Esophagus muscularis mucosa (tissue), 4 donors: ENCODE data around the gene FAM131C. TPM values are rescaled to one million over a fixed set of nuclear protein-coding genes. Genes with fewer than 3 reads are reported as not detected.

Experiments used
- DNase-seq: peaks from one replicate; pipeline ENCODE4 v3.0.0-alpha.2; 2017; ENCODE audit errors: extremely low spot score
- H3K27ac ChIP-seq, 4 donors: fragments of 200-600 bp; sonication (generic); replicated peaks in 1 of 4; 1 replicate in 3 of 4; 2 replicates in 1 of 4; pipeline ENCODE4 v1.5.1; 2016 to 2019; ENCODE audit warnings: mild to moderate bottlenecking in 1 of 4
- H3K27me3 ChIP-seq, 4 donors: fragments of 200-600 bp; sonication (generic); one replicate each; pipeline versions ENCODE4 v1.5.1 to v1.6.0; 2016 to 2019
- H3K36me3 ChIP-seq, 4 donors: fragments of 200-600 bp; sonication (generic); one replicate each; pipeline ENCODE4 v1.5.1; 2016 to 2019
- H3K4me1 ChIP-seq, 4 donors: fragments of 200-600 bp; sonication (generic); one replicate each; pipeline ENCODE4 v1.5.1; 2016 to 2019
- H3K4me3 ChIP-seq, 4 donors: fragments of 200-600 bp; sonication (generic); 1 replicate in 2 of 4; 2 replicates in 2 of 4; pipeline ENCODE4 v1.5.1; 2016 to 2019; ENCODE audit warnings: mild to moderate bottlenecking in 4 of 4, moderate library complexity in 1 of 4
- H3K9me3 ChIP-seq, 4 donors: fragments of 200-600 bp; sonication (generic); 1 replicate in 3 of 4; 2 replicates in 1 of 4; pipeline ENCODE4 v1.5.1; 2016 to 2019
- CTCF ChIP-seq, 3 experiments: fragments of 200-600 bp in 2 of 3; fragments of 450-650 bp in 1 of 3; sonication (generic) in 2 of 3; IDR thresholded peaks; one replicate each; pipeline ENCODE4 v1.5.1; 2017 to 2019; ENCODE audit warnings: antibody characterized with exemption in 3 of 3, mild to moderate bottlenecking in 2 of 3, moderate library complexity in 1 of 3
- EP300 ChIP-seq: sonication (generic); formaldehyde crosslinking; IDR thresholded peaks from one replicate; pipeline ENCODE4 v1.6.1; 2017; ENCODE audit warnings: antibody characterized with exemption
- POLR2A ChIP-seq: fragments of 450-650 bp; IDR thresholded peaks from one replicate; pipeline ENCODE4 v1.6.1; 2017; ENCODE audit warnings: antibody characterized with exemption, moderate library complexity, mild to moderate bottlenecking, low read depth
- POLR2AphosphoS5 ChIP-seq, 2 donors: sonication (generic); formaldehyde crosslinking; IDR thresholded peaks; one replicate each; pipeline ENCODE4 v1.6.1; 2017; ENCODE audit warnings: antibody characterized with exemption in 2 of 2
- WGBS: methylation state at CpG from one replicate; pipeline ENCODE4 v1.1.5; 2018; 5-methylcytosine and 5-hydroxymethylcytosine counted together
- intact Hi-C: fragments of 100-400 bp; cut with DNase I; formaldehyde crosslinking; loops from one replicate; pipeline ENCODE4 v1.15.1; 2023
- total RNA-seq, 4 donors: library from RNA; depleted of rRNA; stranded (reverse); fragments of >200 nt; gene quantifications; one replicate each; pipeline versions ENCODE4 v1.1.0 to v1.2.1, GENCODE V29; 2016

FAM131C gene
- total RNA-seq, 4 donors from 2014 or later, result 0.33 to 0.39 TPM; not detected in 2

- 0% methylated on average over 5 of the region's 25 CpGs for WGBS
- no peaks in the 10 kb centered on the region for H3K36me3 ChIP-seq
- no peak overlapping the region for H3K27ac ChIP-seq
- H3K4me3 ChIP-seq, result peak overlapping the region; percentile 53 to 61 (median 55)
- intact Hi-C loops, result no loop called here
- DNase-seq, result no peak
- no peaks in the 10 kb centered on the region for H3K9me3 ChIP-seq
- TF ChIP-seq EP300 (no peak), CTCF (IDR thresholded peaks at IDR 0.05) (peak in 1 of 3 experiments; percentile 12), POLR2AphosphoS5 (IDR thresholded peaks at IDR 0.05) (no peak)
- no peaks in the 10 kb centered on the region for H3K27me3 ChIP-seq
- H3K4me1 ChIP-seq, result peaks cover 8 to 12% (median 12%) of the 10 kb centered on the region in 4 donors
Measured at GRCh38 chr1:16048573-16049189, 24.8 kb downstream of the FAM131C start.

- intact Hi-C loops, result no loop called here
- H3K9me3 ChIP-seq, result no peaks in the 10 kb centered on the region
- H3K27me3 ChIP-seq, result no peaks in the 10 kb centered on the region
- peak overlapping the region in 3 of 4 donors; percentile 53 to 57 (median 53) for H3K4me3 ChIP-seq
- H3K4me1 ChIP-seq, result peaks cover 8 to 12% (median 12%) of the 10 kb centered on the region in 4 donors
- DNase-seq, result no peak
- WGBS, result 81% methylated on average over 8 of the region's 19 CpGs
- no peak for TF ChIP-seq EP300
- no peak for TF ChIP-seq POLR2AphosphoS5 (IDR thresholded peaks at IDR 0.05)
- TF ChIP-seq CTCF (IDR thresholded peaks at IDR 0.05), result no peak
- no peak for TF ChIP-seq POLR2A
- no peaks in the 10 kb centered on the region for H3K36me3 ChIP-seq
- H3K27ac ChIP-seq, result no peak overlapping the region
Measured at GRCh38 chr1:16047791-16048475, 25.5 kb downstream of the FAM131C start.

GRCh38 chr1:16046842-16047241 is 26.6 kb downstream of the FAM131C start:
- Histone ChIP-seq H3K27ac (no peak overlapping the region), H3K36me3 (no peaks in the 10 kb centered on the region), H3K27me3 (no peaks in the 10 kb centered on the region), H3K4me1 (peaks cover 8 to 12% (median 12%) of the 10 kb centered on the region in 4 donors), H3K9me3 (no peaks in the 10 kb centered on the region), H3K4me3 (no peak overlapping the region)
- 79% methylated on average over 6 of the region's 7 CpGs for WGBS
- DNase-seq, result no peak
- TF ChIP-seq POLR2A (no peak), CTCF (IDR thresholded peaks at IDR 0.05) (no peak), POLR2AphosphoS5 (IDR thresholded peaks at IDR 0.05) (no peak), EP300 (no peak)
- intact Hi-C loops, result no loop called here

- DNase-seq, result no peak
- H3K9me3 ChIP-seq, result no peaks in the 10 kb centered on the region
- WGBS, result 100% methylated on average over 3 of the region's 5 CpGs
- H3K27ac ChIP-seq, result no peak overlapping the region
- H3K4me3 ChIP-seq, result no peak overlapping the region
- intact Hi-C loops, result no loop called here
- TF ChIP-seq CTCF (IDR thresholded peaks at IDR 0.05), result no peak
- no peak for TF ChIP-seq POLR2A
- no peak for TF ChIP-seq EP300
- no peak for TF ChIP-seq POLR2AphosphoS5 (IDR thresholded peaks at IDR 0.05)
- H3K4me1 ChIP-seq, result peaks cover 6 to 10% (median 10%) of the 10 kb centered on the region in 4 donors
- H3K36me3 ChIP-seq, result no peaks in the 10 kb centered on the region
- H3K27me3 ChIP-seq, result no peaks in the 10 kb centered on the region
Measured at GRCh38 chr1:16043950-16044349, 29.5 kb downstream of the FAM131C start.
